IPS-15b (cell line): ENCODE data around the gene HOXB1.

Source experiments
- H3K27me3 ChIP-seq: one replicate; pipeline ENCODE4 v1.6.1; 2013; ENCODE audit warnings: low read length; ENCODE audit not compliant: control insufficient read depth, insufficient read depth
- H3K36me3 ChIP-seq: one replicate; pipeline ENCODE4 v1.6.1; 2013; ENCODE audit warnings: low read length; ENCODE audit not compliant: control insufficient read depth, insufficient read depth
- H3K4me1 ChIP-seq: one replicate; pipeline ENCODE4 v1.6.1; 2013; ENCODE audit warnings: mild to moderate bottlenecking, low read length; ENCODE audit not compliant: control insufficient read depth, insufficient read depth
- H3K4me3 ChIP-seq: one replicate; pipeline ENCODE4 v1.5.1; 2013; ENCODE audit warnings: low read depth, low read length
- H3K9ac ChIP-seq: one replicate; pipeline ENCODE4 v1.6.1; 2013; ENCODE audit warnings: low read depth, mild to moderate bottlenecking, low read length
- H3K9me3 ChIP-seq: one replicate; pipeline ENCODE4 v1.6.1; 2013; ENCODE audit warnings: mild to moderate bottlenecking, low read length; ENCODE audit not compliant: control insufficient read depth, insufficient read depth

Gene HOXB1

GRCh38 chr17:48530887-48531272 lies at the start of gene HOXB1:
Gene HOXB1 (minus strand): TSS chr17:48531011. CDS start chr17:48530904, 107 bp downstream.
- Histone ChIP-seq H3K4me3 (peak within 1 kb of the TSS; percentile 46), H3K36me3 (no peaks in the 10 kb centered on the region), H3K9ac (no peak within 1 kb of the TSS), H3K9me3 (no peaks in the 10 kb centered on the region), H3K4me1 (peaks cover 23% of the 10 kb centered on the region), H3K27me3 (peaks cover 81% of the 10 kb centered on the region)

GRCh38 chr17:48579760-48580554 lies 49.1 kb upstream of the HOXB1 start:
- no peaks in the 10 kb centered on the region for H3K9me3 ChIP-seq
- H3K4me1 ChIP-seq: no peaks in the 10 kb centered on the region
- no peak overlapping the region for H3K9ac ChIP-seq
- H3K4me3 ChIP-seq: no peak overlapping the region
- no peaks in the 10 kb centered on the region for H3K36me3 ChIP-seq
- H3K27me3 ChIP-seq: peaks cover 96% of the 10 kb centered on the region

DNA sequence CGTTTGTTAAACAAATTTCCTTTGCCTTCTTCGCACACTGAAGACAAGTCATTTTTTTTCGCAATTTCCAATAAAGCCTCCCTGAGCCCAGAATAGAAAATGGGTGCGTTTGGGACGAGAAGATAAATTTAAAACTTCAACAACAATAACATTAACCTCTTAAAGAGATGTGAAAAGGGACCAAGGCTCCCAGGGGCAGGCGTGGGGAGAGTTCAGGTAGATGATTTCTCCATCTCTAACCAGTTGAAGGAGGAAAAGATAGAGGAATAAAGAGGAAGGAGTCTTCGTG lies 48.6 kb upstream of the HOXB1 start:
- Histone ChIP-seq H3K9me3 (no peaks in the 10 kb centered on the region), H3K4me1 (no peaks in the 10 kb centered on the region), H3K9ac (no peak overlapping the region), H3K36me3 (no peaks in the 10 kb centered on the region), H3K4me3 (no peak overlapping the region), H3K27me3 (peaks cover 96% of the 10 kb centered on the region)

DNA sequence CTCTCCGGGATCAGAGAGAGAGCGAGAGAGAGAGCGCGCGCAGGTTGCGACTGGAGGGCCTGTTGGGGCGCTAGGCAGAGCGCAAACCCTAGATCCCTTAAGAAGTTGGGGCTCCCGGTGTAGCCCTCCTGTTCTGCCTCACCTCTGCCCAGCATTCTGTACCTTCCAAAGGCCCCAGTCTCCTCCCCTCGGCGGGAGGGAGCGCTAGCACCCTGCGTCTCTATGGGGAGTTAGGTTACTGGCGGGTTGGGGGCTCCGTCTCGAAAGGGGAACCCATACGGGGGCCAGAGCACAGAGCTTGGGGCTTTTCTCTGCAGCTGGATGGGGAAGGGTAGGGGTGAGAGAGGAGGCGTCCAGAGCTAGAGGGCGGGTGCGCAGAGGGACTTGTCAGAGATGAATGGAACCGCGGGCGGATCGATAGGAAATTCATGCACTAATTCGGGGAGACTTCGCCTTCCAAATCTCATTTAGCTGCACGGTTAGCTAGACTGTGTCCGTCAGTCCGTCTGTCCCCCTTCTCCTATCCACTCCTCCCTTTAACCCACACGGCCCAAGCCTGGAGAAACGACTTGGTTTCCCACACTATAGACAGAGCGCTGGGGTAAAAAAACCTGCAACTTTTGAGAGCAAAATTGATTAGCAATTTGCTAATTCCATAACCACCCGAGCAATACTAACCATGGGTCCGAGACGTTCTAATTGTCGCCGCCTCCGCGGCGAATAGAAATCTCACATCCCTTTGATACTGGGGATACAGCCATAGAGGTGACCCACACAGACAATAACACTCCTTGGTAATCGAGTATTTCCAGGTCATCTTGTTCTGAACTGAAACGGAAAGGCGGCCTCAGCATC lies 48.0 kb upstream of the HOXB1 start:
- no peaks in the 10 kb centered on the region for H3K9me3 ChIP-seq
- peaks cover 96% of the 10 kb centered on the region for H3K27me3 ChIP-seq
- peak overlapping the region; percentile 28 for H3K4me3 ChIP-seq
- H3K4me1 ChIP-seq: no peaks in the 10 kb centered on the region
- no peak overlapping the region for H3K9ac ChIP-seq
- no peaks in the 10 kb centered on the region for H3K36me3 ChIP-seq

GRCh38 chr17:48577946-48578615 lies 47.3 kb upstream of the HOXB1 start, which contains the start of gene HOXB4:
Gene HOXB4 (minus strand): TSS chr17:48578350. CDS start chr17:48578319, 31 bp downstream.
- H3K36me3 ChIP-seq: no peaks in the 10 kb centered on the region
- H3K27me3 ChIP-seq: peaks cover 96% of the 10 kb centered on the region
- no peak within 1 kb of the TSS for H3K9ac ChIP-seq
- H3K4me1 ChIP-seq: no peaks in the 10 kb centered on the region
- peak within 1 kb of the TSS; percentile 28 for H3K4me3 ChIP-seq
- no peaks in the 10 kb centered on the region for H3K9me3 ChIP-seq

GRCh38 chr17:48577330-48577945 lies 46.6 kb upstream of the HOXB1 start:
- Histone ChIP-seq H3K4me1 (no peaks in the 10 kb centered on the region), H3K4me3 (peak overlapping the region; percentile 23), H3K9ac (no peak overlapping the region)

DNA sequence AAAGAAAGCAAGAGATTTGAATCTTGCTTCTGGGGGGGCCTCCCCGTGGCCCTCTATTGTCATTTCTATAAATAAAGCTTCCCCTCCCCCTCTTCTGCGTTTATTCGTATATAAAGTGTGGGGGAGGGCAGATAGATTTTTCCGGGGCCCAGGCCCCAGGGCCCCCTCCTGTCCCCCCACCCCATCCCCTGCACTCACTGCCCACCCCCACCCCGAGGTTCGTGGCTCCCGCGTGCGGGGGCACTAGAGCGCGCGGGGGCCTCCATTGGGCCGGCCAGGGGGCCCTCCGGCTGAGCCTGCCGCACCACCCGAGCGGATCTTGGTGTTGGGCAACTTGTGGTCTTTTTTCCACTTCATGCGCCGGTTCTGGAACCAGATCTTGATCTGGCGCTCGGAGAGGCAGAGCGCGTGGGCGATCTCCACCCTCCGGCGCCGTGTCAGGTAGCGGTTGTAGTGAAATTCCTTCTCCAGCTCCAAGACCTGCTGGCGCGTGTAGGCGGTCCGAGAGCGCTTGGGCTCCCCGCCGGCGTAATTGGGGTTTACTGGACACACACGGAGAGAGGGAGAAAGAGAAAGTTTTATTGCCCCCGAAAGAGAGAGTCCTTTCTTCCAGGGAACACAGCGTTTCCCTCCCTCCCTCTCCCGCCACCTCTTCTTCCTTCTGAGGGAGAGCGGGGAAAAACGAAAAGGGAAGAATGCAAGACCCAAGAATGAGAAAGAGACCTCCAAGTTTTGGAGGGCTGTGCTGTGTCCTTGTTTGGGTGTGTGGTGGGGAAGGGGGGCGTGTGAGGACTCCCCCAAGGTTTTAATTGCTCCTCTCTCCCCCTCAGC lies 45.9 kb upstream of the HOXB1 start:
- Histone ChIP-seq H3K9me3 (no peaks in the 10 kb centered on the region), H3K9ac (no peak overlapping the region), H3K4me1 (no peaks in the 10 kb centered on the region), H3K27me3 (peaks cover 96% of the 10 kb centered on the region), H3K36me3 (no peaks in the 10 kb centered on the region), H3K4me3 (peak overlapping the region; percentile 23)

More at GRCh38 chr17:48577330-48577945, 46.6 kb upstream of the HOXB1 start:
- Histone ChIP-seq H3K36me3 (no peaks in the 10 kb centered on the region), H3K27me3 (peaks cover 96% of the 10 kb centered on the region), H3K9me3 (no peaks in the 10 kb centered on the region)

DNA sequence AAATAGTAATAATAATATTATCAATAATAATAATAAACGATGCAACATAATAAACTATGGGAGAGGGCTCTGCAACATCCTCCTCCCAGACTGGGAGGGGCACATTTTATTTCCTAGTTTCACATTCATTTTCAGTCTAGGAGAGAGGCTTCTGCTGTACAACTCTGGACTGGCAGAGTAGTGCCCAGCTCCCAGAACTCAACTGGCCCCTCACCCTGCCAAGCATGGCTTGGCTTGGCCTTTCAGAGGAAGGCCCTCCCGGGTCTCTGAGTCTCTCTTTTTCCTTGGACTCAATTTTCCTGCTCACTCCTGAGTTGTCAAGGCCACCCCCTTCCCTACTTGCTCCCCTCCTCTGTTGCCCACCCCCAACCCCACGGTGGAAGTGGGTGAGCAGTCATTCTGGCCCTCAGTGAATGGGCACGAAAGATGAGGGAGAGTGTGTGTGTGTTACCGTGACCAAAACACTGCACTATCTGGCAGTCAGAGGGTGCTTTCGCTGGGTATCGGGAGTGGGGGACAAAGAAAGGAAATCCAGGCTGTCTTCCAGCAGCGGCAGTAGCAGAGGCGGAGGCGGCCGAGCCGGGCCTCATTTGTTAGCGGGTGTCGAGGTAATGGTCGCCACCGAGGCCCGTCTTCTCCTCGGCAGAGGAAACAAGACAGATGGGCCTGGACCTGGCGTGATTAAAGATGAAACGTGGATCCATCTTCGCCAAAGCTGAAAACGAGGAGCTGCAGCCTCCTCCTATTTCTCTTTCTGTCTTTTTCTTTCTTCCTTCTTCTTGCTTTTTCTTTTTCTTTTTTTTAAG lies 45.1 kb upstream of the HOXB1 start:
- Histone ChIP-seq H3K4me3 (peak overlapping the region; percentile 3), H3K4me1 (no peaks in the 10 kb centered on the region), H3K9me3 (no peaks in the 10 kb centered on the region), H3K36me3 (no peaks in the 10 kb centered on the region), H3K9ac (no peak overlapping the region), H3K27me3 (peaks cover 96% of the 10 kb centered on the region)

DNA sequence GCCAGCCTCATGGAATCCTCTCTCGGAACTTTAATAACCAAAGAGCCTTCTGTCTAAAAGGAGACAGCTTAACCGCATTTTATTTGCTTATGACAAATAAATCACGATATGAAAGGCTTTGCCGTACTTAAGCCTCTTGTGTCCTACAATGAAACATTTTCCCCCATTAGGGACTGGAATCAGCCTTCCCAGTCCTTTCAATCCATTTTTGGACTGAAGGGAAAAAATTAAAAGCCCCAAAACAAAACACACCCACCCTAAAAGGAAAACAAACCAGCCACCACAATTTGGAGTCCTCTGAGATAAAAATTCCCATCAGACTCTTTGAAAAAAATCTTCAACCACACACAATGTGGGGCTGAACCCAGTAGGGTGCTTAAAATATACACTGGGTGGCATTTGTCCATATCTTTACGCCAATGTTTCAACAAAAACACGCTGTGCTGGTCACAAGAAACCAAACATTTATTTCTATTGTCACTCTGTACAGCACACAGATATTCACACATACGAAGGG lies 44.3 kb upstream of the HOXB1 start:
- no peaks in the 10 kb centered on the region for H3K9me3 ChIP-seq
- H3K27me3 ChIP-seq: peaks cover 96% of the 10 kb centered on the region
- H3K9ac ChIP-seq: no peak overlapping the region
- H3K4me3 ChIP-seq: no peak overlapping the region
- H3K36me3 ChIP-seq: no peaks in the 10 kb centered on the region
- H3K4me1 ChIP-seq: no peaks in the 10 kb centered on the region

GRCh38 chr17:48574505-48575065 lies 43.8 kb upstream of the HOXB1 start:
- Histone ChIP-seq H3K4me3 (peak overlapping the region; percentile 8), H3K9me3 (no peaks in the 10 kb centered on the region), H3K36me3 (no peaks in the 10 kb centered on the region), H3K4me1 (peaks cover 2% of the 10 kb centered on the region), H3K27me3 (peaks cover 96% of the 10 kb centered on the region), H3K9ac (no peak overlapping the region)
